ENCODE data around the gene ALK. TPM values are rescaled to one million over a fixed set of nuclear protein-coding genes. Genes with fewer than 3 reads are reported as not detected.

The ALK gene
- total RNA-seq, 1 experiment from 2014 or later = not detected

DNA sequence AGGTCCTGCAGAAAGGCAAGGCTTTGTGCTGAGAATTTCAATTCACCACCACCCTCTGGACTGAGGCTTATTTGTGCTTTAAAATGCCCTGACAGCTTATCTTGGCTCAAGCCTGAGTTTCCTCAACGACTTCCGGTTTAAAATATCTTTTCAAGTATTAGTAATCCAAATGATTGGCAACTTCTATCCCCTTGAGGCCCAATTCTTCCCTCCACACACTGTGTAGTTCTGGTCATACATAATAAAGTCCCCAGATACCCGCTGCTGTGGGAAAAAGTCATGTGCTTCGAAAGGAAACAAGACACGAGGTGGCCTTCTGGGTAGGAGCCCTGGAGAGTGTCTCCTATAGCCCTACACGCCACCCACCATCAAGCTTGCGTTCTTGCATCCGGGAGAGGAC, 393.4 kb downstream of the ALK start:
- no peak overlapping the region for H3K4me3 Mint-ChIP-seq
- Histone ChIP-seq H4K91ac (ENCODE audit: insufficient read length, low read depth, low read length) (no peak overlapping the region), H3K18ac (ENCODE audit: insufficient read length, low read depth, low read length) (no peak overlapping the region), H3K27ac (ENCODE audit: insufficient read length, low read depth, low read length) (no peak overlapping the region), H3K23ac (ENCODE audit: insufficient read length, low read depth, low read length) (no peak overlapping the region), H2BK12ac (ENCODE audit: insufficient read length, low read depth, low read length) (no peak overlapping the region), H3K4me2 (ENCODE audit: insufficient read depth, insufficient read length, low read length) (no peak overlapping the region), H3T11ph (ENCODE audit: low read length) (no peak overlapping the region), H3K79me2 (ENCODE audit: insufficient read depth, low read length) (no peaks in the 10 kb centered on the region), H3K27me3 (ENCODE audit: insufficient read depth, low read length) (no peaks in the 10 kb centered on the region), H3K56ac (ENCODE audit: insufficient read length, low read depth, low read length) (no peak overlapping the region), H4K20me1 (ENCODE audit: control insufficient read depth, insufficient read depth, insufficient read length) (no peaks in the 10 kb centered on the region), H2AFZ (ENCODE audit: low read length) (no peak overlapping the region), H3K79me1 (ENCODE audit: insufficient read depth, low read depth, low read length, poor library complexity, severe bottlenecking) (no peaks in the 10 kb centered on the region), H2BK20ac (ENCODE audit: low read depth, low read length, poor library complexity, severe bottlenecking) (no peak overlapping the region), H2AK5ac (ENCODE audit: insufficient read length, low read length) (no peak overlapping the region), H3K4me1 (ENCODE audit: insufficient read depth, low read length) (no peaks in the 10 kb centered on the region), H3K14ac (ENCODE audit: insufficient read depth, low read length) (no peak overlapping the region), H3K4ac (ENCODE audit: low read depth, low read length) (no peak overlapping the region), H3K9ac (ENCODE audit: extremely low read depth, insufficient read length, low read length) (no peak overlapping the region), H4K8ac (replicated peaks; ENCODE audit: insufficient read length, low read depth, low read length) (no peak overlapping the region), H3K9me3 (ENCODE audit: control insufficient read depth, low read depth, low read length) (no peaks in the 10 kb centered on the region), H2BK5ac (ENCODE audit: insufficient read length, low read length) (no peak overlapping the region), H2BK120ac (ENCODE audit: low read depth, low read length, poor library complexity, severe bottlenecking) (no peak overlapping the region), H3K23me2 (ENCODE audit: insufficient read length, low read depth, low read length, poor library complexity, severe bottlenecking) (no peaks in the 10 kb centered on the region), H4K5ac (ENCODE audit: insufficient read length, low read depth, low read length) (no peak overlapping the region), H2BK15ac (ENCODE audit: low read depth, low read length) (no peak overlapping the region)
- TF ChIP-seq, protein P1, sequence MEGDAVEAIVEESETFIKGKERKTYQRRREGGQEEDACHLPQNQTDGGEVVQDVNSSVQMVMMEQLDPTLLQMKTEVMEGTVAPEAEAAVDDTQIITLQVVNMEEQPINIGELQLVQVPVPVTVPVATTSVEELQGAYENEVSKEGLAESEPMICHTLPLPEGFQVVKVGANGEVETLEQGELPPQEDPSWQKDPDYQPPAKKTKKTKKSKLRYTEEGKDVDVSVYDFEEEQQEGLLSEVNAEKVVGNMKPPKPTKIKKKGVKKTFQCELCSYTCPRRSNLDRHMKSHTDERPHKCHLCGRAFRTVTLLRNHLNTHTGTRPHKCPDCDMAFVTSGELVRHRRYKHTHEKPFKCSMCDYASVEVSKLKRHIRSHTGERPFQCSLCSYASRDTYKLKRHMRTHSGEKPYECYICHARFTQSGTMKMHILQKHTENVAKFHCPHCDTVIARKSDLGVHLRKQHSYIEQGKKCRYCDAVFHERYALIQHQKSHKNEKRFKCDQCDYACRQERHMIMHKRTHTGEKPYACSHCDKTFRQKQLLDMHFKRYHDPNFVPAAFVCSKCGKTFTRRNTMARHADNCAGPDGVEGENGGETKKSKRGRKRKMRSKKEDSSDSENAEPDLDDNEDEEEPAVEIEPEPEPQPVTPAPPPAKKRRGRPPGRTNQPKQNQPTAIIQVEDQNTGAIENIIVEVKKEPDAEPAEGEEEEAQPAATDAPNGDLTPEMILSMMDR (conservative IDR thresholded peaks at IDR 0.05) = no peak
- H3K36me3 Mint-ChIP-seq (ENCODE audit: insufficient read depth in 1 of 3, low read depth in 3 of 3) = no peaks in the 10 kb centered on the region
- H3K27ac Mint-ChIP-seq = no peak overlapping the region
- DNase-seq = no peak
- peaks cover 2% of the 10 kb centered on the region in 2 experiments; a peak in 1 of 4 replicates for H3K4me1 Mint-ChIP-seq
- no peaks in the 10 kb centered on the region; a peak in 1 of 5 replicates for H3K9me3 Mint-ChIP-seq
- peaks cover 1% of the 10 kb centered on the region; the same call in 1 of the 2 replicates for H3K27me3 Mint-ChIP-seq (ENCODE audit: low read depth)
- no CpG with 5 or more reads among the region's 8 CpGs for WGBS (ENCODE audit: extremely low coverage, insufficient read length, low lambda C conversion rate)
